Loucy (cell line): ENCODE data around the gene SPTLC1.

Experiments
- H2AFZ ChIP-seq: fragments of 200-600 bp; sonication (generic); 2 replicates; pipeline ENCODE4 v1.6.0; 2016; ENCODE audit warnings: antibody characterized with exemption, mild to moderate bottlenecking, low read length, moderate library complexity
- H3F3A ChIP-seq: fragments of 200-600 bp; 2 replicates; pipeline ENCODE4 v1.6.0; 2016; ENCODE audit warnings: antibody characterized with exemption, low read depth, mild to moderate bottlenecking
- H3K27me3 ChIP-seq: fragments of 200-600 bp; sonication (generic); 2 replicates; pipeline ENCODE4 v1.6.1; 2014; ENCODE audit warnings: low read length, mild to moderate bottlenecking; ENCODE audit not compliant: insufficient read depth, poor library complexity, severe bottlenecking
- H3K36me3 ChIP-seq: fragments of 200-600 bp; sonication (generic); 2 replicates; pipeline ENCODE4 v1.6.1; 2016; ENCODE audit warnings: low read length; ENCODE audit not compliant: insufficient read depth
- H3K4me1 ChIP-seq: fragments of 200-600 bp; sonication (generic); 2 replicates; pipeline ENCODE4 v1.5.1; 2014; ENCODE audit warnings: low read length, mild to moderate bottlenecking; ENCODE audit not compliant: insufficient read depth, poor library complexity, severe bottlenecking
- H3K4me2 ChIP-seq: fragments of 200-600 bp; sonication (generic); 2 replicates; pipeline ENCODE4 v1.6.0; 2014; ENCODE audit warnings: antibody characterized with exemption, low read length, low read depth, mild to moderate bottlenecking; ENCODE audit not compliant: poor library complexity, severe bottlenecking
- H3K4me3 ChIP-seq: fragments of 200-600 bp; sonication (generic); 2 replicates; pipeline ENCODE4 v1.5.1; 2014; ENCODE audit warnings: low read length, mild to moderate bottlenecking, mixed read lengths; ENCODE audit not compliant: poor library complexity, severe bottlenecking
- H3K79me2 ChIP-seq: fragments of 200-600 bp; sonication (generic); 2 replicates; pipeline ENCODE4 v1.6.1; 2014; ENCODE audit warnings: low read length; ENCODE audit not compliant: insufficient read depth
- H3K9ac ChIP-seq: fragments of 200-600 bp; sonication (generic); 2 replicates; pipeline ENCODE4 v1.6.0; 2014; ENCODE audit warnings: mild to moderate bottlenecking, low read depth, low read length, moderate library complexity; ENCODE audit not compliant: poor library complexity, severe bottlenecking
- H3K9me2 ChIP-seq: fragments of 200-600 bp; sonication (generic); replicated peaks from 2 replicates; pipeline ENCODE4 v1.6.1; 2016; ENCODE audit warnings: low read depth, low read length, mixed read lengths
- H3K9me3 ChIP-seq: fragments of 200-600 bp; sonication (generic); 2 replicates; pipeline ENCODE4 v1.6.1; 2014; ENCODE audit warnings: mild to moderate bottlenecking, antibody characterized with exemption, low read length, low read depth; ENCODE audit not compliant: insufficient read depth
- H4K20me1 ChIP-seq: fragments of 200-600 bp; sonication (generic); 2 replicates; pipeline ENCODE4 v1.6.0; 2014; ENCODE audit warnings: antibody characterized with exemption, low read length, mild to moderate bottlenecking; ENCODE audit not compliant: insufficient read depth, poor library complexity, severe bottlenecking
- CTCF ChIP-seq: fragments of 200-600 bp; sonication (generic); conservative IDR thresholded peaks from 2 replicates; pipeline ENCODE4 v1.5.1; 2014; ENCODE audit warnings: mild to moderate bottlenecking, antibody characterized with exemption, low read length
- EZH2phosphoT487 ChIP-seq: fragments of 200-600 bp; IDR thresholded peaks from 2 replicates; pipeline ENCODE4 v1.6.1; 2018; ENCODE audit warnings: antibody characterized with exemption, mild to moderate bottlenecking, moderate library complexity, borderline replicate concordance

SPTLC1 gene

GRCh38 chr9:92058026-92058425 is 57.2 kb downstream of the SPTLC1 start:
- Histone ChIP-seq H4K20me1 (no peaks in the 10 kb centered on the region), H3K9me2 (no peaks in the 10 kb centered on the region), H3K9me3 (peaks cover 6% of the 10 kb centered on the region; the same call in 1 of the 2 replicates), H3K4me1 (no peaks in the 10 kb centered on the region), H3F3A (no peaks in the 10 kb centered on the region), H3K79me2 (peaks cover 18% of the 10 kb centered on the region; the same call in 1 of the 2 replicates), H3K27me3 (no peaks in the 10 kb centered on the region), H2AFZ (no peak overlapping the region), H3K4me2 (no peak overlapping the region), H3K4me3 (no peak overlapping the region), H3K9ac (no peak overlapping the region), H3K36me3 (peaks cover 79% of the 10 kb centered on the region)
- no peak for TF ChIP-seq CTCF
- TF ChIP-seq EZH2phosphoT487, result no peak

GRCh38 chr9:92057226-92057625 is 58.0 kb downstream of the SPTLC1 start:
- Histone ChIP-seq H3K4me2 (no peak overlapping the region), H3K9ac (no peak overlapping the region), H2AFZ (no peak overlapping the region), H3K27me3 (no peaks in the 10 kb centered on the region), H4K20me1 (no peaks in the 10 kb centered on the region), H3F3A (no peaks in the 10 kb centered on the region), H3K36me3 (peaks cover 78% of the 10 kb centered on the region), H3K9me3 (peaks cover 6% of the 10 kb centered on the region; the same call in 1 of the 2 replicates), H3K4me3 (no peak overlapping the region), H3K9me2 (no peaks in the 10 kb centered on the region), H3K4me1 (no peaks in the 10 kb centered on the region), H3K79me2 (peaks cover 12% of the 10 kb centered on the region; the same call in 1 of the 2 replicates)
- TF ChIP-seq CTCF (no peak), EZH2phosphoT487 (no peak)

- H3K4me3 ChIP-seq, result no peak overlapping the region
- H3K9me2 ChIP-seq, result no peaks in the 10 kb centered on the region
- no peak overlapping the region for H3K4me2 ChIP-seq
- no peaks in the 10 kb centered on the region for H3K27me3 ChIP-seq
- no peaks in the 10 kb centered on the region for H3F3A ChIP-seq
- H3K4me1 ChIP-seq, result no peaks in the 10 kb centered on the region
- no peaks in the 10 kb centered on the region for H3K9me3 ChIP-seq
- no peak overlapping the region for H2AFZ ChIP-seq
- peaks cover 75% of the 10 kb centered on the region for H3K36me3 ChIP-seq
- no peaks in the 10 kb centered on the region for H4K20me1 ChIP-seq
- TF ChIP-seq EZH2phosphoT487, result no peak
- no peak for TF ChIP-seq CTCF
- no peak overlapping the region for H3K9ac ChIP-seq
- H3K79me2 ChIP-seq, result peaks cover 6% of the 10 kb centered on the region; the same call in 1 of the 2 replicates
These were observed 59.6 kb downstream of the SPTLC1 start for GRCh38 chr9:92055624-92056023.
